ENCODE data around the gene ZEB2. TPM values are rescaled to one million over a fixed set of nuclear protein-coding genes. Genes with fewer than 3 reads are reported as not detected.
A peak's percentile ranks its signal among the peaks of the same experiment; 100 is the strongest.

The ZEB2 gene
- polyA plus RNA-seq, 2 of the 4 experiments (the other 2 are of a cell fraction): 4.2 to 7.0 TPM

GRCh38 chr2:144471305-144472045 lies 48.4 kb downstream of the ZEB2 start:
- Histone ChIP-seq H3K4me1 (peaks cover 27% of the 10 kb centered on the region), H3K4me3 (no peak overlapping the region), H3K4me2 (peak overlapping the region; percentile 56), H3K9me3 (no peaks in the 10 kb centered on the region), H3K27ac (0 out of 6 replicates have a peak overlapping the region, but pooled peaks of 1 of the 2 experiments have one; percentile 16)
- ChIA-PET CTCF (interaction anchor here (0.6 kb wide), 1 partner anchor 156 kb away, joined by 3 read pairs; no protein-coding TSS in a partner anchor), POLR2A (no interaction called here)
- TF ChIP-seq POLR2A (IDR thresholded peaks at IDR 0.05; ENCODE audit: low read length): no peak
- no peak for TF ChIP-seq HOXB13 (CRISPR knock-in tag; IDR thresholded peaks at IDR 0.05; ENCODE audit: low read depth)
- no peak for TF ChIP-seq HOXB5 (CRISPR knock-in tag; IDR thresholded peaks at IDR 0.05)
- TF ChIP-seq TFCP2L1 (CRISPR knock-in tag; IDR thresholded peaks at IDR 0.05): no peak
- TF ChIP-seq CHD2 (IDR thresholded peaks at IDR 0.05; ENCODE audit: low read length, partially characterized antibody): no peak
- TF ChIP-seq PBX3 (IDR thresholded peaks at IDR 0.05): no peak
- 69% methylated on average over 2 of the region's 2 CpGs for WGBS (ENCODE audit: missing lambda C conversion rate)
- FAIRE-seq (no peak), DNase-seq (ENCODE audit: low read depth in 1 of 2, low spot score in 1 of 2) (no peak), ATAC-seq (no peak)

GRCh38 chr2:144470816-144471215 lies 49.1 kb downstream of the ZEB2 start:
- ATAC-seq (no peak), DNase-seq (ENCODE audit: low read depth in 1 of 2, low spot score in 1 of 2) (no peak), FAIRE-seq (peak; percentile 65)
- H3K9me3 ChIP-seq: no peaks in the 10 kb centered on the region
- WGBS (ENCODE audit: missing lambda C conversion rate): 77% methylated on average over 3 of the region's 3 CpGs
- H3K4me1 ChIP-seq: peaks cover 27% of the 10 kb centered on the region
- 0 out of 6 replicates have a peak overlapping the region, but pooled peaks of 1 of the 2 experiments have one; percentile 2 for H3K27ac ChIP-seq
- no peak overlapping the region for H3K4me3 ChIP-seq
- TF ChIP-seq ELK1 (IDR thresholded peaks at IDR 0.05; ENCODE audit: low read depth, low read length) (no peak), ATOH8 (CRISPR knock-in tag; IDR thresholded peaks at IDR 0.05; ENCODE audit: low read depth) (no peak), GATA3 (IDR thresholded peaks at IDR 0.05; ENCODE audit: borderline replicate concordance) (no peak), PBX3 (IDR thresholded peaks at IDR 0.05) (no peak), HOXB5 (CRISPR knock-in tag; IDR thresholded peaks at IDR 0.05) (no peak), EP300 (IDR thresholded peaks at IDR 0.05) (no peak), USF2 (IDR thresholded peaks at IDR 0.05) (no peak), JUNB (IDR thresholded peaks at IDR 0.05) (no peak), ZC3H11A (IDR thresholded peaks at IDR 0.05) (no peak), TP53 (CRISPR knock-in tag; IDR thresholded peaks at IDR 0.05) (no peak), SMC3 (IDR thresholded peaks at IDR 0.05) (no peak), KDM1A (IDR thresholded peaks at IDR 0.05; ENCODE audit: low read depth) (no peak), RNF2 (IDR thresholded peaks at IDR 0.05; ENCODE audit: borderline replicate concordance, low read depth) (no peak), RFX5 (IDR thresholded peaks at IDR 0.05) (no peak), ZSCAN20 (CRISPR knock-in tag; IDR thresholded peaks at IDR 0.05) (no peak), FOXS1 (CRISPR knock-in tag; IDR thresholded peaks at IDR 0.05) (no peak), JUN (IDR thresholded peaks at IDR 0.05) (no peak), BHLHE40 (IDR thresholded peaks at IDR 0.05; ENCODE audit: low read depth, low read length) (no peak), E2F6 (IDR thresholded peaks at IDR 0.05; ENCODE audit: borderline replicate concordance, low read depth) (no peak), HDAC2 (IDR thresholded peaks at IDR 0.05) (no peak)
- peak overlapping the region; percentile 56 for H3K4me2 ChIP-seq
- ChIA-PET CTCF (interaction anchor here (0.6 kb wide), 1 partner anchor 1566 kb away, joined by 3 read pairs; no protein-coding TSS in a partner anchor), POLR2A (no interaction called here)
